HepG2 (cell line): ENCODE results near the gene WFDC6. TPM values are rescaled to one million over a fixed set of nuclear protein-coding genes. Genes with fewer than 3 reads are reported as not detected.

Experiments
- ATAC-seq: fragments of 200-7000 bp; cut with Tn5 transposase; 3 replicates; pipeline ENCODE4 v1.9.1; 2020; ENCODE audit warnings: mild to moderate bottlenecking, moderate library complexity
- BruUV-seq: library from RNA; stranded (reverse); fragments of 400-500 nt; replicated peaks from 2 replicates; lab custom pipeline; 2021; lab: Mats Ljungman, UMichigan
- CTCF ChIA-PET: fragments of 300-600 bp; formaldehyde crosslinking; extraction: SDS; loops from one replicate; lab custom pipeline; 2021; ENCODE audit warnings: low total read pairs, inconsistent platforms, low intra/inter-chr PET ratio; lab: Yijun Ruan, JAX
- POLR2A ChIA-PET: fragments of 350-600 bp; sonication (Branson Sonifier 250); formaldehyde crosslinking; loops from one replicate; lab custom pipeline; 2020; ENCODE audit warnings: antibody characterized with exemption, inconsistent platforms; lab: Yijun Ruan, JAX
- DNase-seq: peaks from one replicate; pipeline ENCODE4 v3.0.0-alpha.2; 2015; ENCODE audit warnings: low spot score
- FAIRE-seq: peaks from 3 replicates; lab custom pipeline; 2011; peaks lifted over from hg19 to GRCh38; lab: Jason Lieb, UNC
- H2AFZ ChIP-seq: one replicate; pipeline ENCODE4 v1.6.1; 2011; ENCODE audit warnings: low read length, inconsistent platforms
- H3K27ac ChIP-seq: fragments of 300-600 bp; 3 replicates; pipeline ENCODE4 v1.8.0; 2011; ENCODE audit warnings: mixed run types, mild to moderate bottlenecking, mixed read lengths, low read length, inconsistent platforms; ENCODE audit not compliant: insufficient read depth; ENCODE audit errors: extremely low read length
- H3K27me3 ChIP-seq, 2 experiments: fragments of 200-600 bp in 1 of 2; 2 replicates in 1 of 2; 3 replicates in 1 of 2; pipeline versions ENCODE4 v1.6.0 to v1.8.0; 2011; ENCODE audit warnings: low read length in 2 of 2, mild to moderate bottlenecking in 2 of 2, moderate library complexity in 2 of 2, inconsistent platforms in 1 of 2; ENCODE audit not compliant: insufficient read depth in 2 of 2, control insufficient read depth in 1 of 2
- H3K36me3 ChIP-seq, 2 experiments: fragments of 200-600 bp in 1 of 2; replicated peaks in 1 of 2; 2 replicates in 1 of 2; 3 replicates in 1 of 2; pipeline versions ENCODE4 v1.5.1 to v1.8.0; 2011; ENCODE audit warnings: low read length in 2 of 2, inconsistent platforms in 1 of 2; ENCODE audit not compliant: insufficient read depth in 2 of 2, control insufficient read depth in 1 of 2
- H3K4me1 ChIP-seq: 2 replicates; pipeline ENCODE4 v1.5.1; 2012; ENCODE audit warnings: low read length, inconsistent platforms; ENCODE audit not compliant: insufficient read depth
- H3K4me2 ChIP-seq: 2 replicates; pipeline ENCODE4 v1.6.0; 2011; ENCODE audit warnings: low read depth, low read length, inconsistent platforms
- H3K4me3 ChIP-seq, 3 experiments: fragments of 200-600 bp in 1 of 3; sonication (generic), shearing (Covaris generic) in 1 of 3; replicated peaks in 1 of 3; 2 replicates each; pipeline ENCODE4 v1.5.1; 2011 to 2016; ENCODE audit warnings: low read length in 3 of 3, inconsistent platforms in 2 of 3, low read depth in 2 of 3, mild to moderate bottlenecking in 2 of 3, control low read depth in 1 of 3, mixed read lengths in 1 of 3; ENCODE audit not compliant: insufficient read depth in 1 of 3
- H3K79me2 ChIP-seq: one replicate; pipeline ENCODE4 v1.6.1; 2011; ENCODE audit warnings: low read length, inconsistent platforms; ENCODE audit not compliant: insufficient read depth
- H3K9ac ChIP-seq: 2 replicates; pipeline ENCODE4 v1.6.0; 2011; ENCODE audit warnings: mild to moderate bottlenecking, low read depth, low read length, inconsistent platforms; ENCODE audit not compliant: insufficient read depth
- H3K9me3 ChIP-seq: 2 replicates; pipeline ENCODE4 v1.5.1; 2012; ENCODE audit warnings: mild to moderate bottlenecking, low read length
- H4K20me1 ChIP-seq: 2 replicates; pipeline ENCODE4 v1.6.0; 2011; ENCODE audit warnings: inconsistent platforms, mild to moderate bottlenecking, low read length, moderate library complexity; ENCODE audit not compliant: insufficient read depth
- STAG1 ChIP-seq: sonication (generic); formaldehyde crosslinking; IDR thresholded peaks from 2 replicates; pipeline ENCODE4 v1.4.0; 2020; ENCODE audit warnings: missing genetic modification reagents
- WGBS: methylation state at CpG from one replicate; pipeline ENCODE4 v1.1.6; 2017; ENCODE audit warnings: low lambda C conversion rate; 5-methylcytosine and 5-hydroxymethylcytosine counted together
- in situ Hi-C: cut with HindIII; loops from 2 replicates; pipeline ENCODE4 v1.10.0; 2017; ENCODE audit warnings: low pct_unique_long_range_greater_than_20kb; ENCODE audit not compliant: extremely low pct_ligation_motif_present
- intact Hi-C: fragments of 100-400 bp; cut with micrococcal nuclease; formaldehyde crosslinking; loops from one replicate; pipeline ENCODE4 v1.10.0; 2022; ENCODE audit not compliant: unreplicated experiment
- polyA plus RNA-seq, 8 experiments: library from polyadenylated mRNA; depleted of rRNA in 3 of 8; stranded (reverse) in 7 of 8; unstranded in 1 of 8; fragments of >200 nt; fragmentation: Illumina TruSeq in 4 of 8; extraction: Trizol in 4 of 8; gene quantifications; 2 replicates each; pipeline versions ENCODE4 v1.2.1 to v1.2.3, GENCODE V29; 2011 to 2016; ENCODE audit warnings: low read depth in 4 of 8, missing spikeins in 1 of 8, mixed read lengths in 1 of 8; ENCODE audit not compliant: insufficient read depth in 1 of 8
- total RNA-seq, 5 experiments: library from RNA; depleted of rRNA; stranded (reverse); fragments of >200 nt; fragmentation: Illumina TruSeq; extraction: Trizol; gene quantifications; 2 replicates each; pipeline ENCODE4 v1.2.3, GENCODE V29; 2016; ENCODE audit warnings: low read depth in 1 of 5
- TF ChIP-seq, protein P1 (sequence below): sonication (generic); formaldehyde crosslinking; IDR thresholded peaks from one replicate; pipeline ENCODE4 v1.5.1; 2020; ENCODE audit warnings: mild to moderate bottlenecking, missing genetic modification reagents; ENCODE audit errors: not compliant biosample characterization

WFDC6 gene
- total and polyA plus RNA-seq, 2 of the 13 experiments (the other 11 are each of a cell fraction or from before 2014, with no cell fraction given): not detected

DNA sequence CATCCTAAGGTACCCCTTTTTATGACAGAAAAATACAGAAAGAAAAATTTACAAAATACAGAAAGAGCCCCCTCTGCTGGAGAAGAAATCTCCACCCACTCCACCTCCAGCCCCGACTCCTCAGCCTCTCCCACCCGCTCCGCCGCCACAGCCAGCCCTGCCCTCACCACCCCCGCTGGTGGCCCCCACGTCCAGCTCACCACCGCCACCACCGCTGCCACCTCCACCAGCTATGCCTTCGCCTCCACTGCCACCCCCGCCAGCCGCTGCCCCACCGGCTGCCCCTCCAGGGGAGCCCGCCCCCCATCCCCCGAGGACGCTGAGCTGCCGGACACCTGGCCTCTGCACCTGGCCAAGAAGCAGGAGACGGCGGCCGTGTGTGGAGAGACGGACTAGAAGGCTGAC, 52.0 kb downstream of the WFDC6 start:
- no peaks in the 10 kb centered on the region for H3K79me2 ChIP-seq

More for the DNA sequence above, 52.0 kb downstream of the WFDC6 start:
- CTCF ChIA-PET: interaction anchor here (0.8 to 1.9 kb wide), 3 partner anchors 30 to 168 kb away, joined by 3 to 10 read pairs (median 4); partner anchors contain the start of gene SYS1
- H3K36me3 ChIP-seq: no peaks in the 10 kb centered on the region
- POLR2A ChIA-PET: no interaction called here
- no peak overlapping the region for H3K4me2 ChIP-seq
- 33% methylated on average over 20 of the region's 20 CpGs for WGBS
- H3K27ac ChIP-seq: no peak overlapping the region
- intact Hi-C loops (no loop called here), in situ Hi-C loops (no loop called here)
- H3K9ac ChIP-seq: no peak overlapping the region
- BruUV-seq: no TSS peak
- peaks cover 7 to 26% of the 10 kb centered on the region in 2 experiments for H3K27me3 ChIP-seq
- no peaks in the 10 kb centered on the region for H3K4me1 ChIP-seq
- DNase-seq (no peak), FAIRE-seq (no peak), ATAC-seq (peak; percentile 75)
- no peaks in the 10 kb centered on the region for H3K9me3 ChIP-seq
- H4K20me1 ChIP-seq: no peaks in the 10 kb centered on the region
- peak; percentile 38; the same call in 1 of the 2 replicates for TF ChIP-seq STAG1
- TF ChIP-seq, protein P1, sequence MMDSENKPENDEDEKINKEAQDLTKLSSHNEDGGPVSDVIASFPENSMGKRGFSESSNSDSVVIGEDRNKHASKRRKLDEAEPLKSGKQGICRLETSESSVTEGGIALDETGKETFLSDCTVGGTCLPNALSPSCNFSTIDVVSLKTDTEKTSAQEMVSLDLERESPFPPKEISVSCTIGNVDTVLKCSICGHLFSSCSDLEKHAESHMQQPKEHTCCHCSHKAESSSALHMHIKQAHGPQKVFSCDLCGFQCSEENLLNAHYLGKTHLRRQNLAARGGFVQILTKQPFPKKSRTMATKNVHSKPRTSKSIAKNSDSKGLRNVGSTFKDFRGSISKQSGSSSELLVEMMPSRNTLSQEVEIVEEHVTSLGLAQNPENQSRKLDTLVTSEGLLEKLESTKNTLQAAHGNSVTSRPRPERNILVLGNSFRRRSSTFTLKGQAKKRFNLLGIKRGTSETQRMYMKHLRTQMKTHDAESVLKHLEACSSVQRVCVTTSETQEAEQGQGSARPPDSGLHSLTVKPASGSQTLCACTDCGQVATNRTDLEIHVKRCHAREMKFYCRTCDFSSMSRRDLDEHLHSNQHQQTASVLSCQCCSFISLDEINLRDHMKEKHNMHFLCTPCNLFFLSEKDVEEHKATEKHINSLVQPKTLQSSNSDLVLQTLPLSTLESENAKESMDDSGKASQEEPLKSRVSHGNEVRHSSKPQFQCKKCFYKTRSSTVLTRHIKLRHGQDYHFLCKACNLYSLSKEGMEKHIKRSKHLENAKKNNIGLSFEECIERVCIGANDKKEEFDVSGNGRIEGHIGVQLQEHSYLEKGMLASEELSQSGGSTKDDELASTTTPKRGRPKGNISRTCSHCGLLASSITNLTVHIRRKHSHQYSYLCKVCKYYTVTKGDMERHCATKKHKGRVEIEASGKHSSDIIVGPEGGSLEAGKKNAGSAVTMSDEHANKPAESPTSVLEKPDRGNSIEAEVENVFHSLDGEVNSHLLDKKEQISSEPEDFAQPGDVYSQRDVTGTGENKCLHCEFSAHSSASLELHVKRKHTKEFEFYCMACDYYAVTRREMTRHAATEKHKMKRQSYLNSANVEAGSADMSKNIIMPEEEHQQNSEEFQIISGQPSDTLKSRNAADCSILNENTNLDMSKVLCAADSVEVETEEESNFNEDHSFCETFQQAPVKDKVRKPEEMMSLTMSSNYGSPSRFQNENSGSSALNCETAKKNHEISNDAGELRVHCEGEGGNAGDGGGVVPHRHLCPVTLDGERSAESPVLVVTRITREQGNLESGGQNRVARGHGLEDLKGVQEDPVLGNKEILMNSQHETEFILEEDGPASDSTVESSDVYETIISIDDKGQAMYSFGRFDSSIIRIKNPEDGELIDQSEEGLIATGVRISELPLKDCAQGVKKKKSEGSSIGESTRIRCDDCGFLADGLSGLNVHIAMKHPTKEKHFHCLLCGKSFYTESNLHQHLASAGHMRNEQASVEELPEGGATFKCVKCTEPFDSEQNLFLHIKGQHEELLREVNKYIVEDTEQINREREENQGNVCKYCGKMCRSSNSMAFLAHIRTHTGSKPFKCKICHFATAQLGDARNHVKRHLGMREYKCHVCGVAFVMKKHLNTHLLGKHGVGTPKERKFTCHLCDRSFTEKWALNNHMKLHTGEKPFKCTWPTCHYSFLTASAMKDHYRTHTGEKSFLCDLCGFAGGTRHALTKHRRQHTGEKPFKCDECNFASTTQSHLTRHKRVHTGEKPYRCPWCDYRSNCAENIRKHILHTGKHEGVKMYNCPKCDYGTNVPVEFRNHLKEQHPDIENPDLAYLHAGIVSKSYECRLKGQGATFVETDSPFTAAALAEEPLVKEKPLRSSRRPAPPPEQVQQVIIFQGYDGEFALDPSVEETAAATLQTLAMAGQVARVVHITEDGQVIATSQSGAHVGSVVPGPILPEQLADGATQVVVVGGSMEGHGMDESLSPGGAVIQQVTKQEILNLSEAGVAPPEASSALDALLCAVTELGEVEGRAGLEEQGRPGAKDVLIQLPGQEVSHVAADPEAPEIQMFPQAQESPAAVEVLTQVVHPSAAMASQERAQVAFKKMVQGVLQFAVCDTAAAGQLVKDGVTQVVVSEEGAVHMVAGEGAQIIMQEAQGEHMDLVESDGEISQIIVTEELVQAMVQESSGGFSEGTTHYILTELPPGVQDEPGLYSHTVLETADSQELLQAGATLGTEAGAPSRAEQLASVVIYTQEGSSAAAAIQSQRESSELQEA (CRISPR knock-in tag): no peak
- no peak overlapping the region for H2AFZ ChIP-seq
- no peak overlapping the region for H3K4me3 ChIP-seq
